HepG2 (cell line): ENCODE measurements around the gene QPCT. TPM values are rescaled to one million over a fixed set of nuclear protein-coding genes. Genes with fewer than 3 reads are reported as not detected.

Source experiments
- CBFB ChIP-seq: sonication (generic); formaldehyde crosslinking; IDR thresholded peaks from 2 replicates; pipeline ENCODE4 v1.4.0; 2020; ENCODE audit warnings: missing genetic modification reagents
- CSRNP1 ChIP-seq: sonication (generic); formaldehyde crosslinking; IDR thresholded peaks from 2 replicates; pipeline ENCODE4 v1.8.1; 2023; ENCODE audit warnings: mild to moderate bottlenecking, missing genetic modification reagents
- GTF2F1 ChIP-seq: fragments of 150-350 bp; IDR thresholded peaks from 2 replicates; pipeline ENCODE4 v1.6.1; 2014; ENCODE audit warnings: low read length
- MAX ChIP-seq: IDR thresholded peaks from 2 replicates; pipeline ENCODE4 v1.6.1; 2012; ENCODE audit warnings: inconsistent platforms
- REPIN1 ChIP-seq: sonication (generic); formaldehyde crosslinking; IDR thresholded peaks from 2 replicates; pipeline ENCODE4 v1.8.0; 2022; ENCODE audit warnings: missing genetic modification reagents, low read depth, mild to moderate bottlenecking, borderline replicate concordance
- SMYD3 ChIP-seq: sonication (generic); formaldehyde crosslinking; IDR thresholded peaks from 2 replicates; pipeline ENCODE4 v1.8.1; 2023; ENCODE audit warnings: mild to moderate bottlenecking, missing genetic modification reagents
- TSC22D2 ChIP-seq: sonication (generic); formaldehyde crosslinking; IDR thresholded peaks from 2 replicates; pipeline ENCODE4 v1.5.1; 2020; ENCODE audit warnings: missing genetic modification reagents, mild to moderate bottlenecking, borderline replicate concordance
- ZNF335 ChIP-seq: sonication (generic); formaldehyde crosslinking; IDR thresholded peaks from 2 replicates; pipeline ENCODE4 v1.4.0; 2020; ENCODE audit warnings: missing genetic modification reagents
- ZNF496 ChIP-seq: sonication (generic); formaldehyde crosslinking; IDR thresholded peaks from 2 replicates; pipeline ENCODE4 v1.8.1; 2023; ENCODE audit warnings: mild to moderate bottlenecking, moderate library complexity, missing genetic modification reagents; ENCODE audit not compliant: insufficient replicate concordance
- ZNF513 ChIP-seq: sonication (generic); formaldehyde crosslinking; conservative IDR thresholded peaks from 2 replicates; pipeline ENCODE4 v1.5.0; 2020; ENCODE audit warnings: missing genetic modification reagents
- ZNF577 ChIP-seq: sonication (generic); formaldehyde crosslinking; IDR thresholded peaks from 2 replicates; pipeline ENCODE4 v1.4.0; 2020; ENCODE audit warnings: mild to moderate bottlenecking, low read depth, missing genetic modification reagents, borderline replicate concordance
- polyA plus RNA-seq, 8 experiments: library from polyadenylated mRNA; depleted of rRNA in 3 of 8; stranded (reverse) in 7 of 8; unstranded in 1 of 8; fragments of >200 nt; fragmentation: Illumina TruSeq in 4 of 8; extraction: Trizol in 4 of 8; gene quantifications; 2 replicates each; pipeline versions ENCODE4 v1.2.1 to v1.2.3, GENCODE V29; 2011 to 2016; ENCODE audit warnings: low read depth in 4 of 8, missing spikeins in 1 of 8, mixed read lengths in 1 of 8; ENCODE audit not compliant: insufficient read depth in 1 of 8
- total RNA-seq, 5 experiments: library from RNA; depleted of rRNA; stranded (reverse); fragments of >200 nt; fragmentation: Illumina TruSeq; extraction: Trizol; gene quantifications; 2 replicates each; pipeline ENCODE4 v1.2.3, GENCODE V29; 2016; ENCODE audit warnings: low read depth in 1 of 5
- TF ChIP-seq, protein P1 (sequence below): sonication (generic); formaldehyde crosslinking; IDR thresholded peaks from 2 replicates; pipeline ENCODE4 v1.8.1; 2022; ENCODE audit warnings: low read depth, mild to moderate bottlenecking, missing genetic modification reagents
- TF ChIP-seq, protein P2 (sequence below): sonication (generic); formaldehyde crosslinking; IDR thresholded peaks from 2 replicates; pipeline ENCODE4 v1.4.0; 2020; ENCODE audit warnings: missing genetic modification reagents

The QPCT gene
- total and polyA plus RNA-seq, 2 of the 13 experiments (the other 11 are each of a cell fraction or from before 2014, with no cell fraction given): 0.77 to 1.2 TPM

DNA sequence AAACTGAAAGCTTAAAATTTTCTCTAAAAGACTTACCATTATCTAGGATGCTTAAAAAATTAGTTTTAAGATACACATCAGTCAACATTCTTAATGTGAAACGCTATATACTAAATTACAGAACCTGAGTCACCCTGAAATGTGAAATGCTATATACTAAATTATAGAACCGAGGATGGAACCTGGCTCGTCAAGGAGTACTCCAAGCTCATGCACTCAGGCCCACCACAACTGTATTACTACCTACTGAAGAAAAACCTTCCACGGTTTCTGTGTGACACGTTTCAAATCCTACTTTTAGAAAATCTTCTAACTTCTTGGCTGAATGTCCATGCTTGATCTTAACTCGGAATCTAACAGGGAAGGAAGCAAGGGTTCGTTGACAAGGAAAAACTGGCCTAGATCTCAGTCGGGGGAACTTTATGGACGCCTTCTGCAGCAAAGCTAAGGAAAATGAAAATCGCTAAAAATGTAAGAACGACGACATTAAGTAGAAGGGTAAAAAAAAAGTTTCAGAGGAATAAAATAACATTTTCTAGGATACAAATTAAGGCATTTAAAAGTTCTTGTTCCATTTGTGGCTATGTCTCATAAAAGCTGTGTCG lies 21.2 kb upstream of the QPCT start (continued):
- TF ChIP-seq ZNF513 (no peak), GTF2F1 (no peak), SMYD3 (peak; percentile 78; the same call in 1 of the 2 replicates), CSRNP1 (CRISPR knock-in tag) (no peak), ZNF577 (CRISPR knock-in tag) (no peak), CBFB (no peak), MAX (0 out of 2 replicates have a peak, but pooled peaks have one; percentile 3), REPIN1 (no peak), ZNF335 (CRISPR knock-in tag) (0 out of 2 replicates have a peak, but pooled peaks have one; percentile 21), TSC22D2 (CRISPR knock-in tag) (no peak), ZNF496 (no peak)
- TF ChIP-seq, protein P1, sequence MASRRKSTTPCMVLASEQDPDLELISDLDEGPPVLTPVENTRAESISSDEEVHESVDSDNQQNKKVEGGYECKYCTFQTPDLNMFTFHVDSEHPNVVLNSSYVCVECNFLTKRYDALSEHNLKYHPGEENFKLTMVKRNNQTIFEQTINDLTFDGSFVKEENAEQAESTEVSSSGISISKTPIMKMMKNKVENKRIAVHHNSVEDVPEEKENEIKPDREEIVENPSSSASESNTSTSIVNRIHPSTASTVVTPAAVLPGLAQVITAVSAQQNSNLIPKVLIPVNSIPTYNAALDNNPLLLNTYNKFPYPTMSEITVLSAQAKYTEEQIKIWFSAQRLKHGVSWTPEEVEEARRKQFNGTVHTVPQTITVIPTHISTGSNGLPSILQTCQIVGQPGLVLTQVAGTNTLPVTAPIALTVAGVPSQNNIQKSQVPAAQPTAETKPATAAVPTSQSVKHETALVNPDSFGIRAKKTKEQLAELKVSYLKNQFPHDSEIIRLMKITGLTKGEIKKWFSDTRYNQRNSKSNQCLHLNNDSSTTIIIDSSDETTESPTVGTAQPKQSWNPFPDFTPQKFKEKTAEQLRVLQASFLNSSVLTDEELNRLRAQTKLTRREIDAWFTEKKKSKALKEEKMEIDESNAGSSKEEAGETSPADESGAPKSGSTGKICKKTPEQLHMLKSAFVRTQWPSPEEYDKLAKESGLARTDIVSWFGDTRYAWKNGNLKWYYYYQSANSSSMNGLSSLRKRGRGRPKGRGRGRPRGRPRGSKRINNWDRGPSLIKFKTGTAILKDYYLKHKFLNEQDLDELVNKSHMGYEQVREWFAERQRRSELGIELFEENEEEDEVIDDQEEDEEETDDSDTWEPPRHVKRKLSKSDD (CRISPR knock-in tag): no peak
- TF ChIP-seq, protein P2, sequence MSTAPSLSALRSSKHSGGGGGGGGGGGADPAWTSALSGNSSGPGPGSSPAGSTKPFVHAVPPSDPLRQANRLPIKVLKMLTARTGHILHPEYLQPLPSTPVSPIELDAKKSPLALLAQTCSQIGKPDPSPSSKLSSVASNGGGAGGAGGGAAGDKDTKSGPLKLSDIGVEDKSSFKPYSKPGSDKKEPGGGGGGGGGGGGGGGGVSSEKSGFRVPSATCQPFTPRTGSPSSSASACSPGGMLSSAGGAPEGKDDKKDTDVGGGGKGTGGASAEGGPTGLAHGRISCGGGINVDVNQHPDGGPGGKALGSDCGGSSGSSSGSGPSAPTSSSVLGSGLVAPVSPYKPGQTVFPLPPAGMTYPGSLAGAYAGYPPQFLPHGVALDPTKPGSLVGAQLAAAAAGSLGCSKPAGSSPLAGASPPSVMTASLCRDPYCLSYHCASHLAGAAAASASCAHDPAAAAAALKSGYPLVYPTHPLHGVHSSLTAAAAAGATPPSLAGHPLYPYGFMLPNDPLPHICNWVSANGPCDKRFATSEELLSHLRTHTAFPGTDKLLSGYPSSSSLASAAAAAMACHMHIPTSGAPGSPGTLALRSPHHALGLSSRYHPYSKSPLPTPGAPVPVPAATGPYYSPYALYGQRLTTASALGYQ (CRISPR knock-in tag): 0 out of 2 replicates have a peak, but pooled peaks have one; percentile 13
